Bronchial epithelial cell (primary cell): ENCODE data around the gene PTPN20. TPM values are rescaled to one million over a fixed set of nuclear protein-coding genes. Genes with fewer than 3 reads are reported as not detected.
A peak's percentile ranks its signal among the peaks of the same experiment; 100 is the strongest.

ENCODE experiments used
- DNase-seq: peaks from one replicate; pipeline ENCODE4 v3.0.0-alpha.2; 2010; ENCODE audit warnings: low read depth
- FAIRE-seq: peaks from 2 replicates; lab custom pipeline; 2011; peaks lifted over from hg19 to GRCh38; lab: Jason Lieb, UNC
- H3K27me3 ChIP-seq: 2 replicates; pipeline ENCODE4 v1.5.1; 2011; ENCODE audit warnings: low read length; ENCODE audit not compliant: control insufficient read depth, insufficient read depth
- H3K36me3 ChIP-seq: 2 replicates; pipeline ENCODE4 v1.5.1; 2011; ENCODE audit warnings: low read length; ENCODE audit not compliant: control insufficient read depth, insufficient read depth
- H3K4me3 ChIP-seq: 2 replicates; pipeline ENCODE4 v1.5.1; 2011; ENCODE audit warnings: mild to moderate bottlenecking, low read depth, low read length, control low read depth
- CTCF ChIP-seq: IDR thresholded peaks from 2 replicates; pipeline ENCODE4 v1.5.1; 2011; ENCODE audit warnings: mild to moderate bottlenecking, moderate library complexity, low read length, control low read depth, inconsistent platforms; ENCODE audit not compliant: insufficient read depth, severe bottlenecking
- total RNA-seq: library from RNA; depleted of rRNA; stranded (reverse); fragments of >200 nt; gene quantifications from 2 replicates; pipeline ENCODE4 v1.2.1, GENCODE V29; 2014

Gene PTPN20
- total RNA-seq, 1 donor from 2014 or later: 2.1 TPM

- DNase-seq: no peak
- no peak for FAIRE-seq
- H3K27me3 ChIP-seq: peaks cover 3% of the 10 kb centered on the region
- no peak for TF ChIP-seq CTCF
- no peaks in the 10 kb centered on the region for H3K36me3 ChIP-seq
- no peak overlapping the region for H3K4me3 ChIP-seq
Measured at GRCh38 chr10:47015404-47015803, 104.2 kb downstream of the PTPN20 start.

GRCh38 chr10:47016564-47016963 lies 105.3 kb downstream of the PTPN20 start:
- FAIRE-seq (no peak), DNase-seq (no peak)
- no peak for TF ChIP-seq CTCF
- H3K4me3 ChIP-seq: no peak overlapping the region
- no peaks in the 10 kb centered on the region for H3K36me3 ChIP-seq
- peaks cover 3% of the 10 kb centered on the region for H3K27me3 ChIP-seq

GRCh38 chr10:47018026-47018735 lies 107.0 kb downstream of the PTPN20 start:
- no peak for FAIRE-seq

GRCh38 chr10:47019155-47020145 lies 108.2 kb downstream of the PTPN20 start:
- FAIRE-seq (no peak), DNase-seq (no peak)
- no peak for TF ChIP-seq CTCF
- H3K27me3 ChIP-seq: peaks cover 3% of the 10 kb centered on the region
- H3K4me3 ChIP-seq: no peak overlapping the region
- H3K36me3 ChIP-seq: no peaks in the 10 kb centered on the region

More at GRCh38 chr10:47018026-47018735, 107.0 kb downstream of the PTPN20 start:
- H3K27me3 ChIP-seq: peaks cover 3% of the 10 kb centered on the region
- no peak for TF ChIP-seq CTCF
- H3K36me3 ChIP-seq: no peaks in the 10 kb centered on the region
- no peak overlapping the region for H3K4me3 ChIP-seq
- no peak for DNase-seq

- Histone ChIP-seq H3K27me3 (peaks cover 1% of the 10 kb centered on the region), H3K4me3 (no peak overlapping the region), H3K36me3 (no peaks in the 10 kb centered on the region)
- peak; percentile 33 for DNase-seq
- no peak for FAIRE-seq
- no peak for TF ChIP-seq CTCF
Measured at GRCh38 chr10:47020471-47020870, 109.2 kb downstream of the PTPN20 start.
